ENCODE results near the gene SLC35D1.
"Not testable (repeated sequence)": the region's sequence is repeated elsewhere in the genome, so short reads cannot be mapped to it uniquely, and the experiment has no call there.

SLC35D1 gene

DNA sequence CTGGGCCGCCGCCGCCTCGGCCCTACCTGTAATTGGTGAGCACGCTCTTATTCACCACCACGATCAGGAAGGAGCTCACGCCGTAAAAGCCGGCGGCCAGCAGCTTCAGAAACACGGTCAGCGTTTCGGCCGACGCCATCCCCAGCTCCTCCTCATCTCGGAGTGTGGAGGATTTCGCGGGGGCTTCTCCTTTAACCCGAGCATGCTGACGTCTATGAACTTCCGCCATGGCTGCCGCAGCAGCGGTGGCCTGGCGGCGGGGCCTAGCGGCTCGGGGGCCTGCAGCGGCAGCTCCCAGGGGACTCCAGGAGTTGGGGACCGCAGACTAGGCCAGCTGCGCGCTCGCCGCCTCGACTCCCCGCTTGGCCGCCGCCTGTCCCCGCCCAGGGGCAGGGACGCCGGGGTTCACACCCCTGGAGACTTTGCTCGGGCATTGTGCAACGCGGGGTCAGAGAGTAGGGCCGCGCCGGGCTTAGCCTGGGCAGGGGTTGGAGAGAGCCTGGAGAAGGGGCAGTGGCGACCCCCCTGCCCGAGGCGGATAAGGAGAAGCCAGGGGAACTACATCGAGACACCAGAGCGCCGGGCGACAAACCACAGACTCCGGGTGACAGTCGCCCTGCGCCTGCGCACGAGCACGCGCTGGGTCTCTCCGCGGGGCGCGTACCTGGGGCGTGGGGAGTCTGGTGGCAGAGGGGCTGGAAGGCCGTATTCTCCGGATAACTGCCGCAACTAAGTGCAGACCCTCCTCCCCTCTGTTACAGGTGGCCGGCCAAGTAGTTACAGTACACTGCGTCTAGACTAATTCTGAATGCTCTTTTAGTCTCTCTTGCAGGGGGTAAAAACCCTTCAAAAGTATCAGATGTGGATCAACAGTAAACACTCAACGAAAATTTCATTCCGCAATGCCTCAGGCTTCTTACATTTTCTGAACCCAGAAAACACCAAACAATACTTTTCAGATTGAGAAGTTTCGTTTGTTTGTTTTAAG lies at the start of gene SLC35D1:
SLC35D1 (minus strand) TSS at position 364 of the 988 bp plus-strand sequence; CDS start at position 229, 135 bp downstream.
- peak; percentile 68 for DNase-seq

DNA sequence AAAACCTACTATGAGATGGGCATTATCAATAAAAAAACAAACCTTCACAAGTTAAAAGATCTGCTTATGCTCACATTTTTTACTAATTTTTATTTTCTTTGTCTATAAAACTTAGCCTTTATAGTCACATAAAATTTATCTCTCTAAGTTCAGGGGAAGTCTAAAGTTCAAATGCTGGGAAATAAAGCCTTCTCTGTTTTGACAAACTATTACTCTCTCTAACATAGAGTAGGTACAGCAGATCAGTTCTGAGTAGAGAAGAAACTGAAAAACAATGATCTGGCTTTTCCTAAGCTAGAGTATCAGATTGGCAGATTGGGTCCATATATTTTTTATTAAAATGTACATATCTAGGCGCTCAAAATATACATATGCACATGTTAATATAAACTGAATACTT lies 49.6 kb upstream of the SLC35D1 start:
- DNase-seq, result no peak

DNA sequence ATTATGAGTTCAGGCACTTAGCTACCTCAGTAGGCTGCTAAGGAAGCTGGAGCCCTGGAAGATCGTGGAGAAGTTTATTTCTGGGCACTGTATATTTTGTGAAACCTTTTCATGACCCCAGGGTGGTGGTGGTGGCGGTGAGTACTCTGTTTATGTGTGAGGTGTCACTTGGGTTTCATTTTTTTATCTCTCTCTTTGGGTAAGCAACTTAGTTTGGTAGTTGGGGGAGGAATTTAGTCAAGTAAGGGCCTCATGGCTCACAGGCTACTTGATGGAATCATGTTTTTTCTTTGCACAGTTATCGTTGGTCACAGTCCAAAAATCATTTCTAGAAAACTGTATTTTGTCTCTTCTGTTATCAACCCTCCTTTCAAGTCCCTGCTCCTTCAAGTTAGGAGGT lies 46.9 kb upstream of the SLC35D1 start:
- DNase-seq, result no peak

DNA sequence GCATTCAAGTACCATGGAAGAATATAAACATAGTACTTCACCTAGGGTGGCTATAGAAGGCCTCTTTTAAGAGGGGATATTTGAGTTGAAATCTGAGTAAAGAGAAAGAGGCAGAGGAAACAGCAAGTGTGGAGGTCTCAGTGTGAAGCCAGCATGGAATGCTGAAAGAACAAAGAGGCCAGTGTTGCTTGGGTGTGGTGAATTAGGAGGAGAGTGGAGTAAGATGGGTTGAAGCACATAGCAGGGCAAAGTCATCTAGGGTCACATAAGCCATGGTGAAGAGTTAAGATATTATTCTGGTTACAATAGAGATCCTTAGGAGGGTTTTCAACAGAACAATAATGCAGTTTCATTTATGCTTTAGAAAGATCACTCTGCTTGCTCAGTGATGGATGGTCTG lies 43.4 kb upstream of the SLC35D1 start:
- no peak for DNase-seq

DNA sequence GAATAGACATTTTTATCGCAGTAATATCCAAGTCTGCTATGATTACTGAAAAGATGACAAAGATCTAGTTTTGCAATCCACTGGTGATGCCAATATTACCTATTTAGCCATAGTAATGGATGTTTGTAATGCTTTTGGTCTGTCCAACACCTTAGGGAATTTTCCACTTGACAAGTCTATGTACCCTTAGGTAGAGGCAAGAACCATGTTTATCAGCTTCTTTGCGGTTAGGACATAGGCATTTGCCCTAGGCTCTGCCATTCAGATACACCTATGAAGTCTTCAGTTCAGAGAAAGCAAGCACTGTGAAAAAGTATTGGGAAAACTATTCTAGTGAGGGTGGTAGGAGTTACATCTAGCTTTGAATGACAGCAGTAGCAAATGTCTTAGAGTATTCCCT lies 40.2 kb upstream of the SLC35D1 start:
- DNase-seq, result no peak

DNA sequence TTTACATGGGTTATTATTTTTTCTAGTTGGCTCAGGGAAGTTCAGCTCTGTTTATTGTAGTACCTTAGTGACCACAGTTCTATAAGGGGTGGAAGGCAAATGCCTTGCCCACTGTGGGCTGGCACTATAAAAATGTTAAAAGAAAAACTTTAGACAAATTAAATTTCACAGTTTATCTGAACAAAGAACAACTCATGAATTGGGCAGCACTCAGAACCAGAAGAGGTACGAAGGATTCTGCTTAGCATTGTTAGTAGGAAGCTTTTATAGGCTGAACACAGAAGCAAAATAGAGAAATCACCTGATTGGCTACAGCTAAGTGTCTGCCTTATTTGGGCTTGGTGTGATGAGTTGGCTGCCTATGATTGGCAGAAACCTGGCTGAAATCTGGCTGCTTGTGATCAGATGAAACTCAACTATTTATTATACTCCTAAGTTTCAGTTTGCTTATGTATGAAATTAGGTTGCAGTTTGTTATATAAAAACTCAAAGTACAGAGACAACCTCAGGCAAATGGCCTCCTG lies 35.8 kb upstream of the SLC35D1 start:
- DNase-seq, result no peak

DNA sequence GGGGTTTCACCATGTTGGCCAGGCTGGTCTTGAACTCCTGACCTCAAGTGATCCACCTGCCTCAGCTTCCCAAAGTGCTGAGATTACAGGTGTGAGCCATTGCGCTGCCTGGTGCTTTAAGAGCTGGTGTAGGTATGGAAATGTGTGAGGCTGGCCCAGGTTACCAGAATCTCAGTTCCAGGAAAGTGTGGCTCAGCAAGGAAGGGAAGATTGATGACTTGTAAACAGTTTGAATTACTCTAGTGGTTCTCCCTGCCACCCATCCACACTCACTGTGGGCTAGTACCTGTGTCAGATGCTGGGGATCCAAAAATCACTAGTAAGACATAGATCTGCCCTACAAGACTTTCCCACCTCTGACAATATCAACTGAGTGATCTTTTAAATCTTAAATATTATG lies 34.5 kb upstream of the SLC35D1 start:
- DNase-seq, result no peak

DNA sequence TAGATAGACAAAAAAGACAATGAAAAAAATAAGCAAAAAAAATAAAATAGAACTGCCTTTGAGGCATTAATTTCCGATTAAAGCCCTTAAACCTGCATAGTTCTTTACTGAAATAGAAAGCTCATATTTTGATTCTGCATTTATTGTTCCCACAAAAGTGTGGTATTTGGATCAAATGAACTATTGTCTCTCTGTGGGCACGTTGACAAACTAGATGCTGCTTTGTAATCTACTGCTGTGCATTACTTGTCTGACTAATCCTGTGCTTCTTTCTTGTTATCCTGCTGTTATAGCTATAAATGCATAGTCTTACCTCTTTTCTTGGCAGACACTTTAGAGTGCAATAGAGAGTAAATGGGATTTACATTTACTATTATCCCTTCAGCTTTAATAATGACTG lies 31.4 kb upstream of the SLC35D1 start:
- no peak for DNase-seq

DNA sequence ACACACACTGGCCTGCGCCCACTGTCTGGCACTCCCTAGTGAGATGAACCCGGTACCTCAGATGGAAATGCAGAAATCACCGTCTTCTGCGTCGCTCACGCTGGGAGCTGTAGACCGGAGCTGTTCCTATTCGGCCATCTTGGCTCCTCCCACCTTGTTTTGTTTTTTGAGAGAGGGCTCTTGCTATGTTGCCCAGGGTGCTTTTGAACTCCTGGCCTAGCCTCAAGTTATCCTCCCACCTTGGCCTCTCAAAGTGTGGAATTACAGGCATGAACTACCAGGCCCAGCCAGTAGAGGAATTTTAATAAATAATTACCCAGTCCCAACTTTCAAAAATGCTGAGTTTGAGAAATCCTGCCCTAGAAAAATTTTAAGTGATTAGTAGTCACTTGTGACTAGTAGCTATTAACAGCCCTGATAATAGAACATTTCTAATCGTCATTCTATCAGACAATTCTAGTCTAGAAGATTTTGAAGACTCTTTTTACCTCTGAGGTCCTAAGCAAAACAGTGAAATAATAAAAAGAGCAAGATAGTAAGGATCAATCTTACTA lies 30.9 kb upstream of the SLC35D1 start:
- DNase-seq, result no peak

DNA sequence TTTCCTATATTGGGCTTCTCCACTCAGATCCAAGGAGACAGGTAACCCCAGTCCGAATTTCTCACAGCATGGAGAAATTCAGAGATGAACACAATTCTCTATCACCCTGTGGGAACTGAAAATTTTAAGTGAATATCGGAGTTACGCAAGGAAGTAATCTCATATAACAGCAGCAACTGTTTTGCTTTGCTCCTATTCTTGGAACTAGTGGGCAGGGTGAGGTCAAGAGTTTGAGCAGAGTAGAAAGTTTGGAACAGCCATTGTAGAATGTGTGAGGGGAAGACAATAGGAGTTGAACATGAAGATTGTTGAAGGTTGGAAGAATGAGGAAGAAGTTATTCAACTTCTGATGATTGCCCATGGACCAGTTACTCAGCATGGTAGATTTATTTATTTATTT lies 24.3 kb upstream of the SLC35D1 start:
- no peak for DNase-seq

DNA sequence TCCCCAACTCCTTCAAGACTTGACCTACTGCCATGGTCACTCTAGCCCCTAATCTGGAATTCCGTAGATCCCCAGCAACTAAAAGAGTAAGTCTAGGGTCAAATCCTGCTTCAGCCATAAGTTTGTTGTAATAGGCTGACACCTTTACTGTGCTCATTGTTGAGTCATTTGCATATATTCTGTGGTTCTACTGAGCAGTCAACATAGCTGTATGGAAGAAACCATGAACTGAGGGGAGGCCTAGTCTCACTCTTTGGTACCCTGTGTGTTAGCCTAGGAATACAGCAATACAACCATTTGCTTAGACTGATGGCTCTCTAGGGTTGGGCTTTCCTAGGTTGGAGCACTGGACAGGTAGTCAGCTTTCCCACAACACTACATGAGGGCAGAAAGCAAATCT lies 23.6 kb upstream of the SLC35D1 start:
- no peak for DNase-seq

DNA sequence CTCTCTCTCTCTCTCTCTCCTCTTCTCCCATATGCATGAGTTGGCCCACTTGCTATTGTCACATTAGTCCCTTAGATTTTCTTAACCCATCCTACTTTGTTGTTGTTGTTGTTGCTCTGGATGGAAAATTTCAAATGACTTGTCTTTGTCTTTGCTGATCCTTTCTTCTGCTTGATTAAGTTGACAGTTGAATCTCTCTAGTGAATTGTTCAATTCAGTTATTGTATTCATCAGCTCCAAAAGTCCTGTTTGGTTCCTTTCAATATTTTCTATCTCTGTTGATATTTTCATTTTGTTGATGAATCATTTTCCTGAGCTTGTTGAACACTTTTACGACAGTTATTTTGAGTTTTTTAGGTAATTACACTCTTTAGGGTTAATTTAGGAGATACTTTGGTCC lies 18.8 kb upstream of the SLC35D1 start:
- no peak for DNase-seq

DNA sequence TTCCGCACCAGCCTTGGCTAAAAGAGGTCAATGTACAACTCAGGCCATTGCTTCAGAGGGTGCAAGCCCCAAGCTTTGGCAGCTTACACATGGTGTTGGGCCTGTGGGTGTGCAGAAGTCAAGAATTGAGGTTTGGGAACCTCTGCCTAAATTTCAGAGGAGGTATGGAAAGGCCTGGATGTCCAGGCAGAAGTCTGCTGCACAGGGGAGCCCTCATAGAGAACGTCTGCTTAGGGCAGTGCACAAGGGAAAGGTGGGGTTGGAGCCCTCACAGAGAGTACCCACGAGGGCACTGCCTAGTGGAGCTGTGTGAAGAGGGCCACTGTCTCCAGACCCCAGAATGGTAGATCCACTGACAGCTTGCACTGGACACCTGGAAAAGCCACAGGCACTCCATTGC lies 13.7 kb upstream of the SLC35D1 start:
- not testable (repeated sequence) for DNase-seq

DNA sequence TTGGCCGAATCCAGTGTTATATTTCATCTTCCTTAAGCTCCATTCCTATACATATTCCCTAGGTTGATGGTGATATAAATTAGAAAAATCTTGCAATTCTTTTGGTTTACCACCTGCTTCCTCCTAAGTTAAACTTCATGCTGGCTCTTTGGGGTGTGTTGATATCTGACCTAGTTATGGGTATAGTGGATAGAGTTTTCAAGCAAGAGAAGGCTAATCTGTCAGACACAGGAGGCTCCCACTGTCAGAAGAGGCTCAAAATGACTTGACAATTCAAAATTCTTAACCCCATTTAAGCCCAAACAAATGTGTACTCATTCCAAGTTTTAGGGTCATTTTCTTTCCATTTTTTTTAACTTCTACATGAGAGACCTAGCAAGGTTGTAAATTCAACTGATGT lies 8.5 kb upstream of the SLC35D1 start:
- no peak for DNase-seq

DNA sequence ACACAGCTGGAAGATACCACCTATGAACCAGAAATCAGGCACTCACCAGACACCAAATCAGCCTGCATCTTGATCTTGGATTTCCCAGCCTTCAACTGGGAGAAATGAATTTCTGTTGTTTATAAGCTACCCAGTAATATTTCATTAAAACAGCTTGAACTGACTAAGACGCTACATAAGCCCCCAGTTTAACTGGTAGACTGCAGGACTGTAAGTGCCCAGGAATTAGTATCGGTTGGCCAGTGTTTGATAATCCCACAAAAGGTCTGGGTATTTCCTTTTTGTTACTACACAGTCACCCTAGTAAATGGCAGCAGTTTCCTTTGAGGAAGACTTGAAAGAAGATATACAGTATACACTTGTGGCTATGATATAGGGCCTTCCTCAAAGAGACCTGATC lies 7.3 kb upstream of the SLC35D1 start:
- no peak for DNase-seq

DNA sequence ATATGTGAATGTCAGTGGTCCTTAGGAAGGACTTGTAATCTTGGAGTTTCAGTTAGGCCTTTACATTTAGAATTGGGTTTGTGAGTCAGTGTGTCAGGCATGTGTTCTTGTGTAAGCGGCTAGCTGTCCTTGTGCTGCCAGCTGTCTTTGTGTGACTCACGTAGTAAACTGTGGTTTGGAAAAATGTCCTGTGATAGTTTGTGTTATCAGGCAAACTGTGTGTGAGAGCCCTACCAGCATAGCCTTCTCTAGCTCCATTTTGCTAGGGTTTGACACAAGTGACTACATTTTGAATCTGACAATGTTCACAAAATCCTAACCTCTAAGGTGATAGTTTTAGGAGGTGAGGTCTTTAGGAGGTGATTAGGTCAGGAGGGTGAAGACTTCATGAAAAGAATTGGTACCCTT lies 6.9 kb upstream of the SLC35D1 start:
- peak; percentile 97 for DNase-seq

DNA sequence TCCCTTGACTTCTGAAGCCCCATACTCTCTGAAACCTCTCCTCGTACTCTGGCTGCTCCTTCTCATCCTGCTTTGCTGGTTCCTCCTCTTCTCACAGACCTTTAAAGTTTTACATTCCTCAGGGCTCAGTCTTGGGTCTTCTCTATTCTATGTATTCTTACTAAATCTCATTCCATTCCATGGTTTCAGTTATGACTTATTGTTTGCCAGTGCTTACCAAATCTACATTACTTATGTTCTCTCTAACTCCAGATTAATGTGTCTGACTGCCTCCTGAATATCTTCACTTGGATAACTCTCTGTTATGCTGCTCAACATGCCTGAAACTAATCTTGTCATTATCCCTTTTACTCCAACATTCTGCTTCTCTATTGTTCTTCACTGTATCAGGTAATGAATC lies 5.4 kb upstream of the SLC35D1 start:
- DNase-seq, result peak; percentile 28

DNA sequence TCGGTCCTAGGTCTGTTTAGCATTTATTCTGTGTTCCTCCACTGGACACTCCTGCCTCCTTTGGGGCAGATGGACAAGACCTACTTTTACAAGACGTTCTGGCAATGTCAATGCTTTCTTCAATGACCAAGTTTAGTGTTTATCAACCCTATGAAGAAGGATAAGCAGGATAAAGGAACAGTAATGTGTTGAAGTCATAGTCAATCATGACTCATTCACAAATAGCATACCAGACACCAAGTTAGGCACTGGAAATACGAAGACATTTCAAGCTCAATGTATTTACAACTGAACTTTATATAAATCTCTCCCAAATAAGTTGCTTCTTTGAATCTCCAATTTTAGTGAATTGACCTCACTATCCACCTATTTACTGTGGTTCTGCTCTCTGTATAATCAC lies 4.8 kb upstream of the SLC35D1 start:
- DNase-seq, result peak; percentile 22

DNA sequence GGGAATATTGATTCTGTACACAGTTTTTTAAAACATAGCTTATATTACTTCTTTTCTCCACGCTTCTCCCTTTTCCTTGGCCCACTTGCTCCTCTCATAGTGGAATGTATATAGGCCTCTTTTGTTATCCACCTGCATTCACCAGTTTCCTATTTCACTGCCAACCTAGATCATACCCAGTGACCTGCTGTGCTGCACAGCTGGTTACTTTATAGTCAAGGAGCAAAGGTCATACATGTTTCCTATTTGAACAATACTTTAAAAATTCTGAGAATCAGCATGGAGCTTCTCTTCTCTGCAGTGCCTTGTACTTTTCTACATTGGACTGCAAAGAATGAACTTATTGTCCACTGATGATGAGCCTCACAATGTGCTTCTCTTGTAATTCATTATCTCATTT lies 4.3 kb upstream of the SLC35D1 start:
- DNase-seq, result no peak

DNA sequence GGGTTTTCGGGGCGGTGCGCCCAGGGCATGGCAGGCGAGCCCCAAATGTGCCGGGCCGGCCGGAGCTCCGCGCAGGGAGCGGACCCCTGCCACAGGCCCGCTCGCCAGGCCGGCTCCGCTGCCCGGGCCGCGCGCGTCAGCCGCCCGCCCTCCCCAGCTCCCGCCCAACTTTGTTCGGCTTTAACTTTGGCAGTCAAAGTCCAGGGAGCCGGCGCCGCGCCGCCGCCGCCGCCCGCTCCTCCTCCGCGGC lies 488 bp downstream of the SLC35D1 start:
- no peak for DNase-seq

DNA sequence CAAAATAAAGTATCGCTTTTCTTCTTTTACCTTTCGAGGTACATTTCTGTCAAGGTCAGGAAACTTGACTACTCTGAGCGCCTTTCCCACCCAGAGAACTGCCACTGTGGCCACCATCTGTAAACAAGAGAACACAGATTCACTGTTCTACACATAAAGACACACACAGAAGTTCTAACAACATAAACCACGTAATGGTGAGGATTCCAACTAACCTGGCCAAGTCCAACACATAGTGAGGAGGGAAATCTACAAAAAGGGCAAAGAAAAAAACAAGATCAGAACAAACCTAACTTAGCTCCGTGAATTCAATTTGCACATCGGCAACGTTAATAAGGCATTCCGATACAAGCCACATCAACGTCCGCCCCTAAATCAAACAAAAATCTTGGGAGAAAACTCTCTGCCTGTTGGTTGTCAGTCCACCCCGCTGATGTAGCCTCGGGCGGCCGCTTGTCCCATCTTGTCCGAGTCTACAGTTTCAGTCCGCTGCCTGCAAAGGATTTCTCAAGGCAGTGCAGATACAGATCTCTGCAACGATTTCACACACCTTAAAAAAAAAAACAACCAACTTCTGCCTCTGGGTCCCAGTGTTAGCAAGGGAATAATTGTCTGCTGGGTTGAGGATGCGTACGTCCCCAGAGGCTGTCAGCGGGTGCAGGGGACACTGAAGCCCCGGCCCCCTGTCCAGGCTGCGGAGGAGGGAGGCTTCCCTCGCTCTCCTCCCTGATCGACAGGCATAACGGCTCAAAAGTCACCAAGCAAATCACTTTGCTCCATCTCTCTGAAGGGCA lies 1.0 kb downstream of the SLC35D1 start:
- DNase-seq, result peak; percentile 28

DNA sequence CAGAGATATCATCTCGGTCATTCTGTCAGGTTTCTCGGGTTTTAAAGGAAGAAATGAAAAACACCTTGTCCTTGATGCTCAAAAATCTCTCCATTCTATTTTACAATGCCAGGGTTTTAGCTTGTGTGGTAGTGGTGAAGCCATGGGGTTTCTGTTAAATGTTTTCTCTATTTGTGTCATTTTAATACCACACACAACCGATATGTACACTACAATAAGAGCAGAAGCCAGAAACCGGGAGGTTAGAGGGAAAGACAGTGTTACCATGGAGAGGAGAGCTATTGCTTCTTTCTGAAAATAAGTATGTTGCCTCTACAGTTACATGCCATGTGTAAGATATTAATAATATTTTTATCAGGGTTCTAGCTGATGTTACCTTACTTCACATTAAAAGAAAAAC lies 2.8 kb downstream of the SLC35D1 start:
- DNase-seq, result no peak

DNA sequence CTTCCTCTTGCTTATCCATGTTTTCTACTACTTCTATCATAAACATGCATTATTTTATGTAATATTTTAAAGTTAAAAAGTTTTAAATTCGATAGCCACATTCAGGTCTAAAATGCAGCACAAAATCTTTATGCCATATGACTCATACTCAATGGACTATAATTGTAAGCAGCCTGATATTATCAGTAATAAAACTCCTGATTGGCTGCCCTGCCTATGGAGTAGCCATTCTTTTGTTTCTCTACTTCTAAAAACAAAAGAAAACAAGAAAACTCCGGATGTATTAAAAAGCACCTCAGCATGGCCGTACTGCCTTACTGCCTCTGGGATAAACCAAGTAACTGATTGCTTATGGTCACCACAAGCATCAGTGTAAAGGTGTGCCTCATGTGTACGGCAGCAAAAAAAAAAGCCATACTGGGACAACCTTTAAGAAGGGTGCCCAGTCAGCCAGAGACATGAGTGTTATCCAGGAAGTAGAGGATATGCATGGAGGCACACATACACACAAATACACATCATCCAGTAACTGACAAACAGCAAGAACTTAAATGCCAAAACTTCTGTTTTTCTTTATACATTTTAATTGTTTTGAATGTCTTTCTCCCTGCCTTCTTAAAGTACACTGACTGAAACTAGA lies 9.2 kb downstream of the SLC35D1 start:
- DNase-seq, result no peak

Measured in fibroblast of skin of right quadriceps (primary cell).